Right renal cortex interstitium (tissue), 3 donors: ENCODE data around the gene SAG. TPM values are rescaled to one million over a fixed set of nuclear protein-coding genes. Genes with fewer than 3 reads are reported as not detected.
"Not testable (repeated sequence)": the region's sequence is repeated elsewhere in the genome, so short reads cannot be mapped to it uniquely, and the experiment has no call there.

Experiments
- DNase-seq, 3 donors: peaks; one replicate each; pipeline ENCODE4 v3.0.0-alpha.2; 2013; ENCODE audit warnings: low read depth in 3 of 3, low spot score in 2 of 3
- polyA plus RNA-seq, 3 donors: library from polyadenylated mRNA; unstranded; fragments of 120-200 nt; gene quantifications; one replicate each; pipeline ENCODE4 v1.2.1, GENCODE V29; 2013; ENCODE audit not compliant: insufficient read length in 3 of 3

Gene SAG
- polyA plus RNA-seq, 3 donors = 0.07 to 0.21 (median 0.16) TPM

- not testable (repeated sequence) for DNase-seq
These were observed 67.2 kb downstream of the SAG start for GRCh38 chr2:233374776-233375175.

DNA sequence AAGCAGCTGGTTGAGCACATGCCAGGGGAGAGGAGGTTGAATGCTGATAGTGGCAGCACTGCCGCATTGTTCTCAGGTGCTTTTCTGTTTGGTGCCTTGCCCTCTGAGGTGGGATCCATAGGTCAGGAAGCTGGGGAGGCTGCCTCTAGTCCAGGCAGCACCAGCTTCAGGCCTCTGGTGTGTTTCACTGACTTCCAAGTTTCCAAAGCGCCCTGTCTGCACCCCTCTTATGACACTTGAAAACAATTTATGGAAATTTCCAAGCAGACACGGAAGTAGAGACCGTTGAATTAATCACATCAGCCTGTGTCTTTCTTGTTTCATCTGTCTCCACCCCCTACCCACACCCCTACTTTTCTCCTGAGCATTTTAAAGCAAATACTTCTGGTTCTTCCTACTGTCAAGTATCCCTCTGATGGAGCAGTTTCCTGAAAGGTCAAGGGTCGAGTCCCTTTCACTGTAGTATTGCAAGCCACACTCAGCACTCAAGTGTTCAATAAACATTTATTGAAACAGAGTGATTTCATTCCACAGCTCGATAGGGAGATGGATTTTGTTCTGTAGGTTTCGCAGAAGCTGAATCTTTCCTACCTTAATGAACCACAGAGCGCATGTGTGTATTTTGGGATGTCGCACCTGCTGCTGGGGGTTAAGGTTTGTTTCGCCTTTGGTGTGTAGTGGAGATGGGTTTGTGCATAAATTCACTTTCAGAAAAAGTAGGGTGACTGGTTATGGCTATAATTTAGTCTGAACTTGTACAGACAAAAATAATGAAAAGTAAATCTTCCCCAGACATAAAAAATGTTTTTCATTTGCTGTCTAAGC is 68.1 kb downstream of the SAG start:
- no peak for DNase-seq

GRCh38 chr2:233379034-233379433 is 71.4 kb downstream of the SAG start:
- DNase-seq = no peak

DNA sequence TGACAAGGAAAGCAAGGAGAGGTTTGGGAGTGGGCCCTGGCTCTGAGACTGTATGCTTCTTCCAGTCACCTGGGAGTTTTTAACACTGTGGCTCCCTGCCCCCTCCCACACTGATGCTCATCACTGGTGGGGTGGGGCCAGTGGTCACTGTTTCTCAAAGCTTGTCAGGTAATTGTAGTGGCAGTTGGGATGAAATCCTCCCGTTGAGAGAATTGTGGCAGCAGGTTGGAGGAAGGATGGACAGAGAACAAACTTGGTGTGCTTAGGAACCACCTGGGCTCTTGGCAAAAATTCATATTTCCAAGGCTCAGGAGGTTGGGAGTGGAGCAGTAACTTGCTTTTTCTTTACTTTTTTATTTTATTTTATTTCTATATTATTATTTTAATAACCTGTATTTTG is 71.8 kb downstream of the SAG start:
- DNase-seq = no peak

GRCh38 chr2:233380132-233380895 is 72.7 kb downstream of the SAG start:
- no peak for DNase-seq

DNA sequence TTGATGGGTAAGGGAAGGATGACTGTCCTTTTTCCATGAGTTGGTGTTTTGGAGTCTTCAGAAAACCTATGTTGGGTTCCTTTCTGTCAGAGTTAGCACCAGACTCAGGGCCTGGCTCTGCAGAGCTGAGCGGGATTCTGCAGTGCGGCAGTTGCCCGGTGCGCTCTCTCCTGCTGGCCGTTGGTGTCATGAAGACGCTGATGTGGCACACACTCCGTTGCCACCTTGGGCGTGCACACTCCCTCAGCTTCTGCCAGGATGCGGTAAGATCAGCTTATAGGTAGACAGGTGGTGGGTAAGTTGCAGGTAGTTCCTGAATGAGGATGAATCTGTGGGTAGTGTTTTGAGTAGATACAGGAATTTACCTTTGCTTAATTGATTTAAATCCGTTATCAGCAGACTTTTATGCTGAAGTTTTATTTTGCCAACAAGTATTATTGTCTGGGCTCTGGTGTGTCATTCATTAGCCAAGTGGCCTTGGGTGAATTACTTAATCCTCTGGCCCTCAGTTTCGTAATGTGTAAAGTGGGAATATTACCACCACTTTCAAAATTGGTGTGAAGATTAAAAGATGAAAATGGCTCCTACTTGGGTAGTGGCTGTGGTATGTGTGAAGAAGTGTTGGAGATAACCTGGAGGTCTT is 73.5 kb downstream of the SAG start:
- DNase-seq = no peak

DNA sequence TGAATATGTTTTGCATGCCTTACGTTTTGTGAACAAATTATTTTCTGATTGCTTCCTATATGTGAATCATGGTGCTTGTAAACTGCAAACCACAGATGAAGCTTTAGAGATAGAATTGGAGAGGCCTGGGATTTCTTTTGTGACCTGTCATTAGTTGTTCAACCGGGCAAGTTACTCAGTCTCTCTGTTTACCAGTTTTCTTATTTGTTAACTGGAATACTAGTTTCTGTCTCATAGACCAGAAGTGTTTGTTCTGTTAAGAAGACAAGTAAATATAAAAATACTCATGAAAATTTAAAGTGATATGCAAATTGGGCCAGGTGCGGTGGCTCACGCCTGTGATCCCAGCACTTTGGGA is 74.0 kb downstream of the SAG start:
- no peak for DNase-seq

GRCh38 chr2:233384015-233384414 is 76.4 kb downstream of the SAG start:
- no peak for DNase-seq

- no peak for DNase-seq
These were observed 77.3 kb downstream of the SAG start for GRCh38 chr2:233384811-233385488.

- DNase-seq = no peak
These were observed 78.0 kb downstream of the SAG start for GRCh38 chr2:233385489-233386044.

DNA sequence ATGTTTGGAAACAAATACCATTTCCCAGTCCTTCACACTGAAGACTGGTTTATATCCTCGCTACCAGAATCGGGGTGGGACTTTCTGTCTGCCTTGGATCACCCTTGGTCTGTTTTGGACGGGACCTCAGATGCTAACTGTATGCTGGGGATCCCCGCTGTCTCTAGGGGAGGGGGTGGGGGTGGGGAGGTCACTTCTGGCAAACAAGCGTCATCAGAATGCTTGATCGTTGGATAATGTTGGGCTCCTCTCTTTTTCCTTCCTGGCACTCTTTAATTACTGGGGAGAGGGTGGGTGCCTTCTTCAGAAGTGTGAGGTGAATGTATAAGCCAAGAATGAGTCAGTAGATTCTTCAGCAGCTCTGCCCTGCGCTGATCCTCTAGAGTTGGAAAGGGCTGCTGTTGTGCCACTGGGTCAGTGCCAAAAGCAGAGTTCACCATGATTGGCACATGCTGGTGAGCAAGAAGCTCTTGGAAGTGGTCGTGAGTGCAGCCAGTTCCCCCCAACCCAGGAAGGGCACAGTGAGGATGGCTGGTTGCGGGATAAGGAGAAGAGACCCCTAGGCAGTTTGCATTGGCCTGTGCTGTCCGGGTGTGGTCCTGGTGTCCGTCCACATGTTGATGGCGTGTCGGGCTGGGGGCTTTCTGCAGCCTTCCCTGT is 78.9 kb downstream of the SAG start:
- DNase-seq = no peak

GRCh38 chr2:233387225-233387624 is 79.6 kb downstream of the SAG start:
- DNase-seq = no peak

GRCh38 chr2:233387667-233388528 is 80.3 kb downstream of the SAG start:
- peak; percentile 80 to 84 (median 82) for DNase-seq

DNA sequence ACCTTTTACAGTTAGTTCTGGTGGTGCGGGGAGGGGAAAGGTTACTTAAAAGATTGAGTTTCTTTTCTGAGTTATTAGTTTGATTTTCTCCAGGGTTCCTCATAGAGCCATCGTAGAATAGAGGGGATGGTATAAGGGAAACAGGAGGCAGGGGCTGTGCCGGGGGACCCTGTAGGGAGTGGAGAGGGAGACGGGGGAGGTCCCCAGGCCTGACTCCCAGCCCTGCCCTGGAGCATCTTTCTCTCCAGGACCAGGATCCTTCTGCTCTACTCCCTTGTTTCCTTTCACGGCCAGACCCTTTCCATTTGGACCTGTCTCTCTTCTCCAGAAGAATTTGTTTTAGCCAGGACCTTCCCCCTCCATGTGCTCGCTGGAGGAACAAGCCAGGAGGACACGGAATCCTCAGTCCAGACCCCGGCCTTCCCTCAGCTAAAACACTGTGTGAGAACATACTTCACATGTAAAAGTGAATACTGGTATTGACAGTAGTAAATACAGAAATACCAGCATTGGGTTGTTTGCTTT is 82.0 kb downstream of the SAG start:
- no peak for DNase-seq

GRCh38 chr2:233395687-233396086 is 88.1 kb downstream of the SAG start:
- no peak for DNase-seq
